ENCODE data around the gene CD207. TPM values are rescaled to one million over a fixed set of nuclear protein-coding genes. Genes with fewer than 3 reads are reported as not detected.

The CD207 gene
- total RNA-seq, 4 donors from 2014 or later, result 0.95 TPM; not detected in 3

DNA sequence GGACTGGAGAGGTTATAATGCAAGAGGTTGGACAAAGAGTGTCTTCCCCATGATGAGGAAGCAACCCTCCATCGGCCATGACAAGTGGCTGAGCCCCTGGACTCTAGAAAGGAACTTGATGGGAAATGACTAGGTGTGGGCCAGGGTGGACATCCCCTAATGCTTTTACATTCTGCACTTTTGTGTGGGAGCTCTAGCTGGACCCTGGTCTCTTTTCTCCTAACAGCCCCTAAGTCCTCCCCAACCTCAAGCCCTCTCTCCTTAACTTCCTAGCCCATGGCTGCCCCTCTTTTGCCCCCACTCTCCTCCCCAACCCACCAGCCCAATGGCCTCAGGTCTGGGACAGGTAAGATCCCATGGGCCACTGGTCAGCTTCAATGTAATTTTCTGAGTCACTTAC, 2.4 kb downstream of the CD207 start:
- in situ Hi-C loops (cut with MboI; ENCODE audit: low pct_ligation_motif_present in 1 of 4, low pct_unique_long_range_greater_than_20kb in 1 of 4, low sequenced_read_pairs in 3 of 4) (no loop called here), intact Hi-C loops (cut with DNase I; ENCODE audit: low total_unique reads) (no loop called here)
- Histone ChIP-seq H3K27me3 (no peaks in the 10 kb centered on the region), H3K9me3 (no peaks in the 10 kb centered on the region), H3K27ac (no peak overlapping the region), H3K36me3 (no peaks in the 10 kb centered on the region), H3K4me3 (no peak overlapping the region), H3K4me1 (no peaks in the 10 kb centered on the region)
- DNase-seq, result no peak
- WGBS, 2 donors (ENCODE audit: low coverage in 1 of 2), result 57 to 81% methylated on average over 1 of the region's 1 CpG
- no peak for TF ChIP-seq CTCF (IDR thresholded peaks at IDR 0.05)
- no peak for TF ChIP-seq EP300 (IDR thresholded peaks at IDR 0.05; ENCODE audit: low read depth)
- no peak for TF ChIP-seq POLR2A (IDR thresholded peaks at IDR 0.05)
- TF ChIP-seq POLR2AphosphoS5 (IDR thresholded peaks at IDR 0.05), result no peak

DNA sequence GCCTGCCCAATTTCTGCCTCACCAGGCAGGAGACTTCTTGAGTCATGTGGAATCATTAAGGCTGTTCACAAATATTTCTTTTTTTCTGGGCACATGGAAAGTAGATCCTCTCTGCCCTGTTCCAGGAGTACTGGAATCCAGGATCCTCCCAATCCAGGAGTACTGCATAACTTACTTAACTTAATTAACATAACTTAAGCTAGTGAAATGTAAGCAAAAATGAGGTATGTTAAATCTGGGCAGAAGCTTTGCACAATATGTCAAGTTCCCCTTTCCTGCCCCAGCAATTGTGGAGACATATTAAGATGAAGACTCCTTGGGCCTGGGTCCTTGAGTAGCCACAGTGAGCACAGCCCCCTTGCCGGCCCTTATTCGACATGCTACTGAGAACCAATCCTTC, 3.2 kb downstream of the CD207 start:
- DNase-seq, result no peak
- no peak overlapping the region for H3K27ac ChIP-seq
- H3K4me3 ChIP-seq, result no peak overlapping the region
- intact Hi-C loops (cut with DNase I; ENCODE audit: low total_unique reads), result no loop called here
- no peaks in the 10 kb centered on the region for H3K9me3 ChIP-seq
- in situ Hi-C loops (cut with MboI; ENCODE audit: low pct_ligation_motif_present in 1 of 4, low pct_unique_long_range_greater_than_20kb in 1 of 4, low sequenced_read_pairs in 3 of 4), result no loop called here
- H3K27me3 ChIP-seq, result no peaks in the 10 kb centered on the region
- no peaks in the 10 kb centered on the region for H3K4me1 ChIP-seq
- WGBS, 2 donors (ENCODE audit: low coverage in 1 of 2), result 96 to 100% methylated on average over 2 of the region's 2 CpGs
- H3K36me3 ChIP-seq, result no peaks in the 10 kb centered on the region
- TF ChIP-seq EP300 (IDR thresholded peaks at IDR 0.05; ENCODE audit: low read depth) (no peak), CTCF (IDR thresholded peaks at IDR 0.05) (no peak), POLR2AphosphoS5 (IDR thresholded peaks at IDR 0.05) (no peak), POLR2A (IDR thresholded peaks at IDR 0.05) (no peak)

DNA sequence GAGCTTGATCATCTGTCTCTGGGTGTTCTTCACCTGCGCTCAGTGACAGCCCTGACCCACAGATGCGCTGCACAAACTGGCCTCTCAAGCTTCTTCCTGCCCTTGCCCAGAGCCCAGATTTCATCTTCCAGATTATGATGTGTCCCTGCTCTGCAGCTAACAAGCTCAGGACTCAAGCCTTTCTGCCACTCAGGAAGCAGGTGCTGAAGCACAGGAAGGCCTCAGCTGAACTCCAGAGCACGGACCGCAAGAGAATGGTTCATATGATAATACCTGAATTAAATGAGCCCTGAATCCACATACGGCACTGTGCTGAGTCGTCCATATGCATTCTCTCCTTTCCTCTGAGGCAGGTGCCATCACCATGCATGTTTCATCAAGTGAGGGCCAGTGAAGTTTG, 3.8 kb downstream of the CD207 start:
- no peak for DNase-seq
- TF ChIP-seq EP300 (IDR thresholded peaks at IDR 0.05; ENCODE audit: low read depth) (no peak), CTCF (IDR thresholded peaks at IDR 0.05) (no peak), POLR2AphosphoS5 (IDR thresholded peaks at IDR 0.05) (no peak)
- intact Hi-C loops (cut with DNase I; ENCODE audit: low total_unique reads), result no loop called here
- H3K36me3 ChIP-seq, result no peaks in the 10 kb centered on the region
- WGBS, 2 donors (ENCODE audit: low coverage in 1 of 2), result 77% methylated on average over 6 of the region's 6 CpGs; no CpG with 5 or more reads in 1 of the 2 donors
- H3K27me3 ChIP-seq, result no peaks in the 10 kb centered on the region
- in situ Hi-C loops (cut with MboI; ENCODE audit: low pct_ligation_motif_present in 1 of 4, low pct_unique_long_range_greater_than_20kb in 1 of 4, low sequenced_read_pairs in 3 of 4), result no loop called here
- no peak overlapping the region for H3K27ac ChIP-seq
- no peaks in the 10 kb centered on the region for H3K4me1 ChIP-seq
- H3K4me3 ChIP-seq, result no peak overlapping the region
- H3K9me3 ChIP-seq, result no peaks in the 10 kb centered on the region

DNA sequence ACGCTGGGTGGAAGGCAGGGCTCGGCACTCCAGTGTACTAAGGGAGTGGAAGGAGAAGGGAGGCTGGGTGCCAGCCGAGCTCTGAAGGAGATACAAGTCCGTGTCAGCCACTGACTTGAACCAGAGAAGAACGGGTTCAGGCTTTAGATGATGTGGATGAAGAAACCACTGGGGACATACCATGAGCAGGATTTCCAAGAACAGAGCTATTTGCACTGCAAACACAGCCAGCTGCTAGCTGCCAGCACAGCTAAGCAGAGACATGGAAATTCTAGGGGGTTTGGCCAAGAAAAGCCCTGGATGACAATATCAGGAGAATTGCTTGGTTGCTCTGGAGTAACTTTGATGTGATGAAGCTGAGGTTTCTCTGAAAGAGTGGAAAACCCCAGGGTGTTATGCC, 5.2 kb downstream of the CD207 start:
- no peaks in the 10 kb centered on the region for H3K9me3 ChIP-seq
- H3K27me3 ChIP-seq, result no peaks in the 10 kb centered on the region
- H3K4me1 ChIP-seq, result no peaks in the 10 kb centered on the region
- no peak overlapping the region for H3K4me3 ChIP-seq
- H3K36me3 ChIP-seq, result no peaks in the 10 kb centered on the region
- WGBS, 2 donors (ENCODE audit: low coverage in 1 of 2), result 68 to 76% methylated on average over 5 of the region's 5 CpGs
- no peak for DNase-seq
- in situ Hi-C loops (cut with MboI; ENCODE audit: low pct_ligation_motif_present in 1 of 4, low pct_unique_long_range_greater_than_20kb in 1 of 4, low sequenced_read_pairs in 3 of 4), result no loop called here
- TF ChIP-seq EP300 (IDR thresholded peaks at IDR 0.05; ENCODE audit: low read depth) (no peak), POLR2AphosphoS5 (IDR thresholded peaks at IDR 0.05) (no peak), POLR2A (IDR thresholded peaks at IDR 0.05) (no peak), CTCF (IDR thresholded peaks at IDR 0.05) (no peak)
- H3K27ac ChIP-seq, result no peak overlapping the region
- intact Hi-C loops (cut with DNase I; ENCODE audit: low total_unique reads), result no loop called here

All from transverse colon (tissue), 4 donors.